HepG2 (cell line): ENCODE data around the gene CFL1. TPM values are rescaled to one million over a fixed set of nuclear protein-coding genes. Genes with fewer than 3 reads are reported as not detected.
A peak's percentile ranks its signal among the peaks of the same experiment; 100 is the strongest.

Experiments
- AKNA ChIP-seq: sonication (generic); formaldehyde crosslinking; IDR thresholded peaks from 2 replicates; pipeline ENCODE4 v1.4.0; 2020; ENCODE audit warnings: missing genetic modification reagents, borderline replicate concordance
- CEBPG ChIP-seq: IDR thresholded peaks from 2 replicates; pipeline ENCODE4 v1.6.1; 2016
- CHD4 ChIP-seq: fragments of 200-600 bp; sonication (generic); IDR thresholded peaks from 2 replicates; pipeline ENCODE4 v1.7.0; 2017; ENCODE audit warnings: mild to moderate bottlenecking, low read length, borderline replicate concordance
- DNMT3B ChIP-seq: conservative IDR thresholded peaks from 2 replicates; pipeline ENCODE4 v1.6.1; 2016; ENCODE audit warnings: missing biosample characterization, control low read depth
- MEIS2 ChIP-seq: sonication (generic); formaldehyde crosslinking; IDR thresholded peaks from 2 replicates; pipeline ENCODE4 v1.9.0; 2021; ENCODE audit warnings: mild to moderate bottlenecking, missing genetic modification reagents
- MNT ChIP-seq: fragments of 450-650 bp; IDR thresholded peaks from 2 replicates; pipeline ENCODE4 v1.6.1; 2016
- NR1H2 ChIP-seq: sonication (generic); formaldehyde crosslinking; IDR thresholded peaks from 2 replicates; pipeline ENCODE4 v1.8.1; 2022; ENCODE audit warnings: low read depth, missing genetic modification reagents, borderline replicate concordance
- PLRG1 ChIP-seq: fragments of 450-650 bp; conservative IDR thresholded peaks from 2 replicates; pipeline ENCODE4 v1.6.1; 2016
- SUZ12 ChIP-seq: fragments of 150-350 bp; IDR thresholded peaks from 2 replicates; pipeline ENCODE4 v1.6.1; 2014; ENCODE audit warnings: low read depth, low read length
- ZBTB20 ChIP-seq: sonication (generic); formaldehyde crosslinking; IDR thresholded peaks from 2 replicates; pipeline ENCODE4 v1.8.1; 2023; ENCODE audit warnings: missing genetic modification reagents, low read depth, mild to moderate bottlenecking, borderline replicate concordance
- ZBTB25 ChIP-seq: IDR thresholded peaks from 2 replicates; pipeline ENCODE4 v1.6.1; 2018; ENCODE audit warnings: missing genetic modification reagents
- ZNF121 ChIP-seq: sonication (generic); formaldehyde crosslinking; IDR thresholded peaks from 2 replicates; pipeline ENCODE4 v1.5.0; 2020; ENCODE audit warnings: mild to moderate bottlenecking, missing genetic modification reagents
- ZNF124 ChIP-seq: sonication (generic); formaldehyde crosslinking; IDR thresholded peaks from 2 replicates; pipeline ENCODE4 v1.4.0; 2020; ENCODE audit warnings: missing genetic modification reagents
- ZNF234 ChIP-seq: sonication (generic); formaldehyde crosslinking; conservative IDR thresholded peaks from 2 replicates; pipeline ENCODE4 v1.5.1; 2020; ENCODE audit warnings: mild to moderate bottlenecking, missing genetic modification reagents
- ZNF382 ChIP-seq: sonication (generic); formaldehyde crosslinking; IDR thresholded peaks from 2 replicates; pipeline ENCODE4 v1.5.0; 2020; ENCODE audit warnings: missing genetic modification reagents, mild to moderate bottlenecking, borderline replicate concordance
- ZNF543 ChIP-seq: sonication (generic); formaldehyde crosslinking; IDR thresholded peaks from 2 replicates; pipeline ENCODE4 v1.4.0; 2020; ENCODE audit warnings: mild to moderate bottlenecking, missing genetic modification reagents
- ZNF556 ChIP-seq: sonication (generic); formaldehyde crosslinking; IDR thresholded peaks from 2 replicates; pipeline ENCODE4 v1.4.0; 2020; ENCODE audit warnings: mild to moderate bottlenecking, missing genetic modification reagents, borderline replicate concordance
- ZNF557 ChIP-seq: sonication (generic); formaldehyde crosslinking; IDR thresholded peaks from 2 replicates; pipeline ENCODE4 v1.4.0; 2020; ENCODE audit warnings: missing genetic modification reagents
- ZNF709 ChIP-seq: sonication (generic); formaldehyde crosslinking; IDR thresholded peaks from 2 replicates; pipeline ENCODE4 v1.5.0; 2020; ENCODE audit warnings: mild to moderate bottlenecking, missing genetic modification reagents
- ZNF749 ChIP-seq: sonication (generic); formaldehyde crosslinking; IDR thresholded peaks from 2 replicates; pipeline ENCODE4 v1.8.0; 2022; ENCODE audit warnings: mild to moderate bottlenecking, missing genetic modification reagents, moderate library complexity, borderline replicate concordance
- ZNF841 ChIP-seq: sonication (generic); formaldehyde crosslinking; IDR thresholded peaks from 2 replicates; pipeline ENCODE4 v1.8.1; 2023; ENCODE audit warnings: missing genetic modification reagents, borderline replicate concordance
- polyA plus RNA-seq, 8 experiments: library from polyadenylated mRNA; depleted of rRNA in 3 of 8; stranded (reverse) in 7 of 8; unstranded in 1 of 8; fragments of >200 nt; fragmentation: Illumina TruSeq in 4 of 8; extraction: Trizol in 4 of 8; gene quantifications; 2 replicates each; pipeline versions ENCODE4 v1.2.1 to v1.2.3, GENCODE V29; 2011 to 2016; ENCODE audit warnings: low read depth in 4 of 8, missing spikeins in 1 of 8, mixed read lengths in 1 of 8; ENCODE audit not compliant: insufficient read depth in 1 of 8
- total RNA-seq, 5 experiments: library from RNA; depleted of rRNA; stranded (reverse); fragments of >200 nt; fragmentation: Illumina TruSeq; extraction: Trizol; gene quantifications; 2 replicates each; pipeline ENCODE4 v1.2.3, GENCODE V29; 2016; ENCODE audit warnings: low read depth in 1 of 5
- TF ChIP-seq, protein P1 (sequence below): sonication (generic); formaldehyde crosslinking; IDR thresholded peaks from 2 replicates; pipeline ENCODE4 v1.4.0; 2020; ENCODE audit warnings: missing genetic modification reagents, borderline replicate concordance

The CFL1 gene
- total and polyA plus RNA-seq, 2 of the 13 experiments (the other 11 are each of a cell fraction or from before 2014, with no cell fraction given), result 379 to 383 TPM

- TF ChIP-seq ZNF709 (CRISPR knock-in tag) (0 out of 2 replicates have a peak, but pooled peaks have one; percentile 14), AKNA (CRISPR knock-in tag) (no peak), ZNF382 (no peak), ZBTB25 (CRISPR knock-in tag) (peak; percentile 89), MNT (no peak; the same call in 1 of the 2 replicates), CEBPG (CRISPR knock-in tag) (no peak), ZNF841 (no peak), DNMT3B (CRISPR knock-in tag) (no peak), NR1H2 (no peak), ZNF121 (CRISPR knock-in tag) (no peak), ZNF124 (peak; percentile 63; the same call in 1 of the 2 replicates), ZBTB20 (no peak; the same call in 1 of the 2 replicates), SUZ12 (peak; percentile 77), ZNF556 (CRISPR knock-in tag) (peak; percentile 94; the same call in 1 of the 2 replicates), ZNF234 (CRISPR knock-in tag) (no peak), ZNF543 (CRISPR knock-in tag) (peak; percentile 72; the same call in 1 of the 2 replicates), CHD4 (no peak), ZNF557 (CRISPR knock-in tag) (no peak), PLRG1 (no peak), ZNF749 (CRISPR knock-in tag) (0 out of 2 replicates have a peak, but pooled peaks have one; percentile 72), MEIS2 (CRISPR knock-in tag) (no peak)
- TF ChIP-seq, protein P1, sequence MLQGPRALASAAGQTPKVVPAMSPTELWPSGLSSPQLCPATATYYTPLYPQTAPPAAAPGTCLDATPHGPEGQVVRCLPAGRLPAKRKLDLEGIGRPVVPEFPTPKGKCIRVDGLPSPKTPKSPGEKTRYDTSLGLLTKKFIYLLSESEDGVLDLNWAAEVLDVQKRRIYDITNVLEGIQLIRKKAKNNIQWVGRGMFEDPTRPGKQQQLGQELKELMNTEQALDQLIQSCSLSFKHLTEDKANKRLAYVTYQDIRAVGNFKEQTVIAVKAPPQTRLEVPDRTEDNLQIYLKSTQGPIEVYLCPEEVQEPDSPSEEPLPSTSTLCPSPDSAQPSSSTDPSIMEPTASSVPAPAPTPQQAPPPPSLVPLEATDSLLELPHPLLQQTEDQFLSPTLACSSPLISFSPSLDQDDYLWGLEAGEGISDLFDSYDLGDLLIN, result no peak
Observed at GRCh38 chr11:65857853-65858680, at the start of gene CFL1 (continued).
